GM18909 (cell line): ENCODE results near the gene ZBTB25.

Experiments
- ATAC-seq: cut with Tn5 transposase; IDR thresholded peaks from one replicate; pipeline ENCODE4 v1.9.1; 2021; ENCODE audit warnings: mild to moderate bottlenecking; ENCODE audit not compliant: unreplicated experiment, poor library complexity

The ZBTB25 gene

DNA sequence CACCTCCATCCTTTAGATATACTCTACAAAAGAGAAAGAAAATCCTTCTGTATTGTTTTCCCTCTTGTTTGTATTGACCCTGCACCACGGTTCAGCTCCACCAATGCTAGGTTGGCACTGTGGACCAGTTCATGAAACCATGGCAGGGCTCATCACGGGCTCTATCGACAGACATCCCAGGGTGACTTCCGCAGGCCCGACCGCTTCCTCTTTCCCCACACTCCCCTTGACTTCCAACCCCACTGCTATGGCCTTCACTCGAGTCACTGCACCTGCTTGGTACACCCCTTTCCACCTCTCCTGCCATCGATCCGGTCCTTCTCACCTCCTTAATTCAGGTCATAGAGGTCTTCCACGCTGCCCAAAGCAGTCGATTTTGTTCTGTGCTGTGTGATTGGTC lies 59.5 kb downstream of the ZBTB25 start:
- ATAC-seq, result no peak

DNA sequence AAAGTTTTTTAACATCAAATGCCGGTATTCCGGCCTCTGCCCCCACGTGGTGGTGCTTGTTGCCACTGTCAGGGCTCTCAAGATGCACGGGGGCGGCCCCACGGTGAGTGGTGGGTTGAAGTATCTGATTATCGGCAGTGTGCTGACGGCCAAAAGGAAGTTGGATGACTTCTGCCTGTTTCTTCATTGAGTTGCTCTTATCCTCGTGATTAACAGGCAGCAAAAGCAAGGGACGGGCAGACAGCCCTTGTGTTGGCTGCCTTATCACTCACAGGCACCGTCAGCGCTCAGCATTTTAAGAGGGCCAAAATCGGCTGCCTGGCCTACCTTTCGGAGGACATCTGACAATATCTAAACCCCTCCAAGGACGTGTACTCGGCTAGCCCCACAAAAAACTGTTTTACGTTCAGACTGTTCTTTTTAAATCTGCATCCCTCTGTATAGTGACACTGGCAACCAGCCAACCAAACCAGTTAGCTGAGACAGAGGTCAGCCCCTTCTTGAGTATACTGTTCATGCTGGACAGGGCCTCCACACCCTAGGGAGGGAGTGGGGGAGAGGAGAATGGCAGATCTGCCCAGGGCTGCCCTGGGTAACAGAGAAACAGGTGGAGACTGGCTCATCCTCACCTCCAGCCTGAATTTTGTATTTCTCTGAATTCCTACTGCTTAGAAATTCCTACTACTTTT lies 61.2 kb downstream of the ZBTB25 start:
- no peak for ATAC-seq

DNA sequence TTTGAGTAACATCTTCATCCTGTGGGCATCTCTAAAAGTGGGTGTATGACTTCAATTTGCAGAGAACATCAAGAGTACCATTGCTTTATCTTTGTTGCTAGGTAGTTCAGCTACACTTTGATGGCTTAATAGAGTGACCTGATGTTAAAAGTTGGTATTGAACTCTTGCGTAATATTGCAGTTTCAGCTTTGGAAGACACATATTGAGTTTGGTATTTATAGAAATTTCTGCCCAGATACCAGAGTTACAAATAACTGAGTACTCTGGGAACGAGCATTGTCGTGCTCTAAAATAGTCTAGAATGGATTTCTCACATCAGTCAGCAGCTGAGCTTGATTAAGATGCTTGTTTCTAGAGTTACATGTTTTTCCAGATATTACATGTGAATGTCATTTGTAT lies 63.1 kb downstream of the ZBTB25 start:
- ATAC-seq, result no peak

DNA sequence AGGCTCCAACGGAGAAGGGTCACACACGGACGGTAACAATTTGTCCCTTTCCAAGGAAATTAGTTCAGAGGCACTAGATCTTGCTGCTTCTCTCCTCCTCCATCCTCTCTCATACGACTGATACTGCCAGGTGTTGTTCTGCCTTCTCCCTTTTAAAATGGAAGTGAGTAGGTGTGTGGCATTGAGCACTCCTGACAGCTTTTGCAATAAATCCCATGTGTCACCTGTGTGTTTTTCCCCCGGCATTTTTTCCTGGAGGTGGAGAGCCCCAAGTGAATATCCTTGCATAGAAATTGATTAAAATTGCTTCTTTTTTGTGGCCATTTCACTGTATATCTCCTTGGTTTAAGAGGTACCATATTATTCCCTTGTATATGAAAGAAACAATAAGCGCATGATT lies 64.5 kb downstream of the ZBTB25 start:
- ATAC-seq, result no peak

DNA sequence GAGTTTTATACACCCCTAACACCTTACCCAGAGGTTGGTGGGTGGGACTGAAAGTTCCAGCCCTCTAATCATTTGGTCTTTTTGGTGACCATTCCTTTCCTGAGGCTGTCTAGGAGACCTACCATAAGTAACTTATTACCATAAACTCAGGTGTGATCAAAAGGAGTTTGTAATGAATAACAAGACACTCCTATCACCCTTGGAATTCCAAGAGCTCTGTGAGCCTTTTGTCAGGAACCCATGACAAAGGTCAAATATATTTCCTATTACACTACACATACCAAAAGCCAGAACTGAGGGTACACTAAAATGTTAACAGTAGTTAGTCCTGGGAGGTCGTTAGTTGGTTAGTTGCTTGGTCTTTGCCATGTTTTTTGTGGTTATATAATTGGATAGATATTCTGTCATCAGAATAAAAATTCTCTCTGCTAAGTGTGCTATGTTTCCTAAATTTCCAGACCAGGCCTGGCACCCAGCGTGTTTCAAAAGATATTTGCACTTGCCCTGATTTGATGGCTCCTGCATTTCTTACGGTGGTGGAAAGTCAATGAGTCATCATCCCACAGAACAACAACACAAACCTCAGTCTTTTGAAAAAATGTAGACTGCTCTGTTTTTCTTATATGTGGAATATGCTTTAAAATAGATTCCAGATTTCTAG lies 65.3 kb downstream of the ZBTB25 start:
- no peak for ATAC-seq

DNA sequence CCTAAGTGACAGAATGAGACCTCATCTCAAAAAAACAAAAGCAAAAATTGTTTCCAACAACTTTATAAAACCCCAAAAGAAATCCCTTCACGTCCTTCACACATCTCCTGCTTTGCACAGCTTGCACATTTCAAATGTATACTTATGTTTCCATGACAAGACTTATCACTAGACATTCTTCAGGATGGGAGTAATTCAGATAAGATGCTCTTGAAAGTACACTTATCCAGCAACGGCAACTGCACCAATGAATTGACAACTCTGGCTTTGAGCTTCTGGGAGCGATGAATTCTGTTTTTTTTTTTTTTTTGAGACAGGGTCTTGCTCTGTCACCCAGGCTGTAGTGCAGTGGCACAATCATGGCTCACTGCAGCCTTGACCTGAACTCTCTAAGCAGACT lies 69.1 kb downstream of the ZBTB25 start:
- ATAC-seq, result no peak

DNA sequence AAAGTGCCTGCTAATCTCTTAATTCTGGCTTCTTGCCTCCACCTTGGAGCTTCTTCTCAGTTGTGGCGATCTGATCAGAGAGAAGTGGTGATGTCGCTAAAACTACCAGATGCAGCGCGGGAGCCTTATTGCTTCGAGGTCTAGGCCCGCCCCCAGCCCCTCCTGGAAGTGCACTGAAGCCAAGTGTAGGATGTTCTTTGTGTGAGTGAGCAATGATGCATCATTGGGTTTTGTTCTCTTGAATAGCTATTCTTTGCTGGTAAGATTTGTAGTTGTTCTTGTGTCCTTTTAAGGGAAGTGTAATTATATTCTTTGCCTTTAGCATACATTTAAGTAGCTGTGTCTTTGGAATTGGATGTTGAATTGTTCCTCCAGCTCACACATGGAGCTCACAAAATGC lies 79.7 kb downstream of the ZBTB25 start:
- ATAC-seq, result no peak

DNA sequence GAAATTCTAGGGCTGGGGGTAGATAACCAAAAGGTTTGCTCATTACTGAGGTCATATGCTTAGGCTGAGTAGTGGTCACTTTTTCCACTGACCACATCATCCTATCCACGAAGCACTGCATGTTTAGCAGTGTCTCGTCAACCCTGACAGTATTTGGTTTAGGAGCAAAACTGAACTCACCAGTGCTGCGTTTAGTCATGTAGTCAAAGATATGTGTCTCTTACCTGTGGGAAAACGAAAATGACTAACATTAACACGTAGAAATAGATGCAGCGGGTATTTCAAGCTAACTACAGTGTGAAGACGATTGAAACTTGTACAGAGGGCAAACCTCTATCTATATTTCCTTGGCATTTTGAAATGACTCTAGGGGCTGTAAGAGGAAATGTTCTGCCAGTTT lies 80.9 kb downstream of the ZBTB25 start:
- no peak for ATAC-seq

DNA sequence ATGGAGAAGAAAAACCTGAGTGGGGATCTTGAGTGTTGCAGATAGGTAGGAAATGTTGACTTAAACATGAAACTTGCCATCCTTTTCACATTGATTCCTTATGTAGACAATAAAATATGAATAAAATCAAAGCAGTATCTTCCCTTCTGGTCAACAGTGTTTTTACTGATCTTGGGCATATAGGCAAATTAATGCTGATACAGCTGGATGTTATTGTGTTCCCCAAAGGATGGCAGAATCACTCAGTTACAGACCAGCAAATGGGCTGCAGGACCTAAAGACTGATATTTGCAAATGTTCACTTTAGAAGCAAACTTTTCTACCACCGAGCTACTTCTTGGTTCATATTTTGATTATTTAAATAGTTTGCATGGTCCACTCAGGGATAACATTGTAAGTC lies 81.6 kb downstream of the ZBTB25 start:
- ATAC-seq, result no peak

DNA sequence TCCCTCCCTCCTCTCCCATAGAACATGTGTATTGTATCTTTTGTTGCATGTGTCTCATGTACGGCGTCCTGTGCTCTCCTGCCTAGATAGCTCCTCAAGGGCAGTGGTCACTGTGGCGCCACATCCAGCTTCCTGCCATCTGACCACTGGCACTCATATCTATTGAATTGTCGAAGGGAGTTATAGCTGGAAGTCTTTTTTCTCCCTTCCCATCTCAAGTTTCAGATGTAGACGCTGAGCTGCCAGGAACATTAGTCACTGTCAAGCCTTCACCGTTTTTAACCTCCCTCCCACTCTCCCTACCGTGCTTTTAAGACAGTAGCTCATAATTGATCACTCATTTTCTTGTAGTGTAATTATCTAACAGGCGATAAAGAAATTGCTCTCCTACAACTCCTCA lies 82.5 kb downstream of the ZBTB25 start:
- ATAC-seq, result no peak

DNA sequence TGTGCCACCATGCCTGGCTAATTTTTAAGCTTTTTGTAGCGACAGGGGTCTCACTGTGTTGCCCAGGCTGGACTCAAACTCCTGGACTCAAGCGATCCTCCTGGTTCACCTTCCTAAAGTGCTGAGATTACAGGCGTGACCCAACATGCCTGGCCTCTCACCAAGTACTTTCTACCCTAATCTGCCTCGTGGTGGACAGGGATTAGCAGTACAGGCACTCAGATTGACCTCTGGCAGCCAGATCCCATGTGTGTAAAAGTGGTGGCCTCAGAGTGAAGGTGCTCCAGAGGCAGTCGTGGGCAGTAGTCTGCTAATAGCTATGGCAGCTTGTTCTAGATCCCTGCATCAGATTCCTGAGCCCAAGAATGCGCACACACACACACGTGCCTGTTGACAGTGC lies 84.6 kb downstream of the ZBTB25 start:
- ATAC-seq, result no peak

DNA sequence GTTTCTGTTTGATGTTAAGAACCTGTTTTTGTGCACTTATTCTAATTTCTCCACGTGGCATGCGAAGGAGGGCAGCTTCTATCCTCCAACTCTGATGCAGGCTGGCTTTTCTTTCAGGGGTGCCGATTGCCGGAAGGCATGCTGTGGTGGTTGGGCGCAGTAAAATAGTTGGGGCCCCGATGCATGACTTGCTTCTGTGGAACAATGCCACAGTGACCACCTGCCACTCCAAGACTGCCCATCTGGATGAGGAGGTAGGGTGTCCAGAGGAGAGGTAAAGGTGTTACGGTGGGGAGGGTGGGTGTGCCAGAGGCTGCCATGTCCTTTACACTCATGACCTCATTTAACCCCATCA lies 85.9 kb downstream of the ZBTB25 start:
- ATAC-seq, result no peak

DNA sequence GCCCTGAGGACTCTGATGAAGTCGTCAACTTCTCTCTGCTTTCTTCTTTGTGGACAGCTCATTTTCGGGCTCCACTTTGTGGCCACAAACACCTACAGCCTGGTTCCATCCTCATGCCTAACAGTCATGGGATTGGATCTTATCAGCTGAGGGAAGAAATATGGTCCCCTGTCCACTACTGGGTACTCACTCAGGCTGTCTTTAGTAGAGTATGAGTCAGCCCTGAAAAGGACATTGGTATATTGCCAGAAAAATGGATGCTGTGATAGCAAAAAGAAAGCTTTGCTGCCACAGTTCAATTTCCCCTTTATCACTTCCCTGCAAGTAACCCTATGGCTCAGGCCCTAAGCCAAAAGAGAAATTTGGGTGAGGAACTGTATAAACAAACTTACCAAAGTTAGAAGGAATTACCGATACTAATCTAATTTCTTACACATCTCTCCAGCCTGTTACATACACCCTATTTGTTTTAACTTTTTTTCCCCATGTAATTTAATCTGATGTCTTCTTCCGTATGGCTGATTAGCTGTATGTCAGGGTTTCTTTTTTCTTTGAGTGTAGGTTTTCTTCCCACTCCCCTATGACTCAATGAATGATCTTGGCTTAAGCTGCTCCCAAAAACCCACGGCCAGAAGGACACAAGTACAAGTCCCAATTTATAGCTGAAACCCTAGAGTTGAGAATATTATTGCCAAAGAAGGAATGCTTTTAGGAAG lies 86.4 kb downstream of the ZBTB25 start:
- ATAC-seq, result no peak

DNA sequence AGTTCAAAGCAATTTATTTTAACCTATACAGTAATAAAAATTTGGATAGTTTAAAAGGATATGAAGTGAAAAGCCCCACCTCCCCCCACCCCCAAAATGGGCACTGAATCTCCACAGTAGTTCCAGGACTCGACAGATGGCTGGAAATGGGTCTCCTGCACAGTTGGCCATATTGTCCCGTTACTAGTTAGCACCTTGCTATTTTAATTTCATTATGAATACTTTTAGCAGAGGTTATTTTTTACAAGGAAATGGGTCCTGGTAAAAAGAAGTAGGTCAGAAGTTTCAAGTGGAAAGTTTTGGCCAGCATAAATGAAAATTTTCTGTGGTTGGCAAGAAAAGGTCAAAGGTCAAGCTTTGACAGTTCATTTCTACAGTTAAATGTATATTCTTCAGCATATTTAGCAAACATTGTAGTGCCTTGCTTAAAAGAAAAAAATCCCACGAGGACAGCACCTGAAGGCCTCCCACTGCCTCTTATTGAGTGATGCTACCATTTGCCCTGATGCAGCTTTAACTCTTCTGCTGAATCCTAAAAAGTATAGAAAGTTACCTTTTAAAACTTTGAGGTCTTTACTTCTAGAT lies 87.2 kb downstream of the ZBTB25 start:
- no peak for ATAC-seq

DNA sequence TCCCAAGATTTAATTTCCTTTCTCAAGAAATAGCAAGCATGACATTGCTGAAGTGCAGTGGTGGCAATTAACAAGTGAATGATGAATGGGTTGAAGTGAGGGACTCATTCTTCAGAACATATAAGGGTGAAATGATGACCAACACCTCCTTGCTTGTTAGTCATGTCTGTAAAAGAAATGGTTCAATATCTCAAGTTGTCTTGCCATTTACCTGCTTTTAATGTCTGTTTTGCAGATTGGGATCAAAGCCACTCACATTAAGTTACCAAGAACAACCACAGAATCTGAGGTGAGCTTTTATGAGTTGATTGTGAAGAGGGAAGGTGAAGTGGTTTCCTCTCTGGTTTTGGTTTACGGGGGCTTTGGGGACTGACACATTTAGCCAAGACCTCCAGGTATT lies 91.4 kb downstream of the ZBTB25 start:
- ATAC-seq, result no peak

DNA sequence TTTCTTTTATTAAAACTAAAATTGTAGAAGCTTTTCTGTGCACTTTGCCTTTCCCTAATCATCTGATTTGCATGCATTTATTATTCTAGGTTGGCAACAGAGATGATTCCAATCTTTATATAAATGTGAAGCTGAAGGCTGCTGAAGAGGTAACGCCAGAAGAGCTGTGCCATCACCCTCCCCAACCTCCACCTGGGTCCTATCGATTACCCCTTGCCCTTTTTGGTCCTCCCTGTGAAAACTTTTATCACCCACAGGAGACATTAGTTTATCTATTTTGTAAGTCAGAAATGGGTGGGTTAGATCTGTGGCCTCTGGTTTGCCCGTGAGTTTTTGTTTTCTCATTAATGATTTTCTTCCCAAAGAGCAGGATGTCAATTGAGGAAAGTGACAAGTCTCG lies 92.6 kb downstream of the ZBTB25 start:
- no peak for ATAC-seq

DNA sequence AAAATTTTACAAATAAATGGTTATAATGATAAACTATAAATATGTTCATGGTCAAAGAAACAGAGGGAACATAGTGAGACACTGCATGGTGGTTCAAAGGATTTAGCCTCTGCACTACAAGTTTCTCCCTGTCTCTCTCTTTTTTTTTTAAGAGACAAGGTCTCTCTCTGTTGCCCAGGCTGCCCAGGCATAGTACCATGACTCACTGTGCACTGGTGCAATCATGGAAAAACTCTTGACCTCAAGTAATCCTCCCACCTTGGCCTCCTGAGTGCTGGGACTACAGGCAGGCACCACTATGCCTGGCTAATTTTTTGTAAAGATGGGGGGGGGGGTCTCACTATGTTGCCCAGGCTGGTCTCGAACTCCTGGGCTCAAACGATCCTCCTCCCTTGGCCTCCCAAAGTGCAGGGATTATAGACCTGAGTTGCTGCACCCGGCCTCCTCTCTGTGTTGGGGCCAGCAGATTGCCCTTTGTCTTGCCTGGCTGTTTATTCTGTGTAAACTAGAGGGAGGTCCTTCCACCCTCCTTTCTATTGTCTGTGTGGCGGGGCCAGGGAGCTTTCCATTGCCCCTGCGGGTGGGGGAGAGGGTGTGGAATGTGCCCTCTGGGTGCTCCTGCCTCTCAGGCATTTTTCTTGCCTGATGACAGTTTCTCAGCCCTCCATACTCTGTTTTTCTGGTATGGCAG lies 93.4 kb downstream of the ZBTB25 start:
- no peak for ATAC-seq

DNA sequence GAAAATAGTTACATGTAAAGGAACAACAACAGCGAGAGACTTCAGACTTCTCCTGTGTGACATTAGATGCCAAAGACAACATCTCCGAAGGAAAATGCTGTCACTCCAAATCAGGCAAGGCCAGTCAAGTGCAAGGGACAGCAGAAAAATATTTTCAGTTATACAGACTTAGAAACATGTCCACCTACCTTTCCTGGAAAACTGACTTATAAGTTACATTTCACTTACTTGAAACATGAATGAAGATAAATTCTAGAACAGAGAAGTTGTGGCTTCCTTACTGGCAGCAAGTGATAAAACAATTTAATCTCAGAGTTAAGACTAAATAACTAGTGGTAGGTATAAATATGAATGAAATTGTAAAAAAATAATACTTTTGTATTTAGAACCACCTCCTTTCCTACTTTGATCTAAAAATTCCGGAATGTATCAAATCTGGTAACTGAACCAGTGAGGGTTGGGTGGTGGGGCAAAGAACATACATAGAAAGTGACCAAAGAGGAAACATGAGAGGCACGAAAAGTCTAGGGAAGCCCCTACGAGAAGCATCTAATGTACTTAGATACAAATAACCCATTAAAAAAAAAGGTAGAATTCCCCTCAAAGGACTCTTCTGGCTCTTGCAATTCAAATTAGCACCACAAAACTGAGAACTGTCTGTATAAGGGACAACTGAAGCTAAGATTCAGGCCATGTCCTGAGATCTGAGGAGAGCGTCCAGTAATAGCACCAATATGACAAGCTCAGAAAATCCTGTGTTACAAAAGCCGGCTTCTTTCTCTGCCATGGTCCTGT lies 94.3 kb downstream of the ZBTB25 start:
- ATAC-seq, result peak; percentile 67

DNA sequence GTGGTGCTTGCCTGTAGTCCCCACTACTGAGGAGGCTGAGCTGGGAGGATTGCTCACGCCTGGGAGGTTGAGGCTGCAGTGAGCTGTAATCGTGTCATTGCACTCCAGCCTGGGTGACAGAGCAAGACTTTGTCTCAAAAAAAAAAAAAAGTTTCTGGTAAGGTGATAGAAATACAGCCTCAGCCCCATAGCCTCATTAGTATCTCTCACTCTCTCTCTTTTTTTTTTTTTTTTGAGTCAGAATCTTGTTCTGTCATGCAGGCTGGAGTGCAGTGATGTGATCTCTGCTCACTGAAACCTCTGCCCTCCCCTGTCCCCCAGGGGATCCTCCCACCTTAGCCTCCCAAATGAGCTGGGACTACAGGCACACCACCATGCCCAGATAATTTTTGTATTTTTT lies 96.3 kb downstream of the ZBTB25 start:
- peak; percentile 34 for ATAC-seq

DNA sequence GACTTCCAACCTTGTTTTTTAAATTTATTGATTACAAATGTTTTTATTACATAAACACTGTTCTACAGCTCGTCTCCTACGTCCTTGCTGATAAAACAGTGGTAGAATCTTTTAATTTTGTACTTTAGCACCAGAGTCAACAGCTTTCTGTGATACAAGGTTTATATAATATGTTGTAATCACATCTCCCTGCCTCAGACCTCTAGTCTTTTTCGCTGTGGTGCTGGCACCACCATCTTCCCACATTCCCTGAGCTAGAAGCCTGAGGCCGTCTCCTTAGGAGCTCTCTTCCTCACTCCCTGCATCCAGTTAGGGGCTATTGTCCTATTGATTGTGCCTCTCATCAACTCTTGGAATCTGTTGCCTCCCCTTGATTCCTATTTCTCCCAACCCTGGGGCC lies 98.3 kb downstream of the ZBTB25 start:
- no peak for ATAC-seq
